HG02884 (cell line): ENCODE results near the gene MCHR2.

Source experiments
- ATAC-seq: cut with Tn5 transposase; IDR thresholded peaks from one replicate; pipeline ENCODE4 v1.9.1; 2021; ENCODE audit warnings: mild to moderate bottlenecking, moderate library complexity; ENCODE audit not compliant: unreplicated experiment

The MCHR2 gene

DNA sequence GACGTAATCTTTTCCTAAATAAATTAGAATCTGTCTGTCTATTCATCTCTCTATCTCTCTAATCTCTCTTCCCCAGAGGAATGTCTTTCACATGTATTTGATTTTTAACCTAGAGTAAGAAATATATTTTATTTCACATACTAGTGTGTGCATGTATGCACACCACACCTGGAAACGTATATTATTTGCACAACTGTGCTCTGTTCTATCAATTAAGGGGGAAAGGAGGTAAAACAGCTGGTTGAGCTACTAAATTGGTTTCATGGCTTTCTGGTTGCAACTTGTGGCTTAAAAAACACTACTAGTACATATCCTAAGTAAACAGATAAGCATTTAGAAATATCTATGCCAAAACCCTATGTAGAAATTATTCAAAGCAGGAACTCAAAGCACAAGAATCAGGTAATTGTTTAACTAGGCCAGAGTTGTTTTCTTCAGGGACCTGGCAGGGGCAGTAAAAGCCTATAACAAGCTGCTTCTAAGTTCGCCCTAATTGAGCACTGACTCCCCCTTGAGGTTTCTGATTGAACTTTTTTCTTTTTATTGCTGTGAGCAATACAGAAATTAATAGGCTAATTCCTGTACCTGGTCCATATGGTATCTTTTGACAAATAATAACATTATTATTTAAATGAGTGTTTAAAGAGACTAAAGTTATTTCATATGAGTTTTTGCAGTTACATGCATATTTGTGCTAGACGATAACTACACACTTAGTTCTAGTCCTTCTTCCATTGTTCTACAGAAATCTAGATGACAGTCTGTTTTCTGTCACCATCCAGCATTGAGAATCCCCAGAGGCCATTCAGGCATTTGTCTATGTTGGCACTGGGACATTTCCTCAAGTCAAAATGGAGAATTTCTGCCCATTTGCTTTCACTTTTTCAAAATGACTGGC lies 88.6 kb downstream of the MCHR2 start:
- ATAC-seq: peak; percentile 88

DNA sequence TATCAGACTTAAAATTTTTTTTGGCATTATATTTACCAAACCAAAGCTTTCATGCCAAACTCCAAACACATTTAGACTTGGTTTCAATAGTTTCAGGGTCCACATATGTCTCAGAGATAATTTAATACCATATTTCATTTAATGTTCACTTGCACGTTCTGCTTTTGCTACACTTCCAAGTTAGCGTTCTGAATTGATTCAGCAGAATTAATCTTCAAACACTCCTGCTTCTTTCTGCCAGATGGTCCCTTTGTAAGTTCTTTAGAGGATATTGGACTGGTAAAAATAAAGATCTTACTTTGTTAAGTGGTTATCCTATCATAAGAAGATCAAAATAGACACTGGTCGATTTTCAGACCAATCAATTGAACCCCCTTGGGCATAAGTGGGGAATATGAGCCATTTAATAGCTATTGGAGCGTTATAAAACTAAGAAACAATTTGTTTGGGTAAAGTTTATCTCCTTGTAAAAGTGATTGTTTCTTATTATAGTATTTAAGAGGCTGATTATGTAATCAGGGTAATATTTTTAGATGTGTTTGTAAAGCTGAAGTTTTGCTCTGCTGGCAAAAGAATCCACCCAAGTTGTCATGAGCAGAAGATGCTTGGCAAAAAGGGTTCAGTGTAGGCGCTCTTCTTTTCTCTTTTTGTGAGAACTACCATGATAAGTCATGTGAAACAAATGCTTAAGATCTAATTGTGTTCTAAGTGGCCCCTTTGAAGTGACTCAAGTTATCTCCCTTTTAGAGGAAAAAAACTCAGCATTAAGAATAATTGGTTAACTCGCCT lies 92.2 kb downstream of the MCHR2 start:
- ATAC-seq: no peak

DNA sequence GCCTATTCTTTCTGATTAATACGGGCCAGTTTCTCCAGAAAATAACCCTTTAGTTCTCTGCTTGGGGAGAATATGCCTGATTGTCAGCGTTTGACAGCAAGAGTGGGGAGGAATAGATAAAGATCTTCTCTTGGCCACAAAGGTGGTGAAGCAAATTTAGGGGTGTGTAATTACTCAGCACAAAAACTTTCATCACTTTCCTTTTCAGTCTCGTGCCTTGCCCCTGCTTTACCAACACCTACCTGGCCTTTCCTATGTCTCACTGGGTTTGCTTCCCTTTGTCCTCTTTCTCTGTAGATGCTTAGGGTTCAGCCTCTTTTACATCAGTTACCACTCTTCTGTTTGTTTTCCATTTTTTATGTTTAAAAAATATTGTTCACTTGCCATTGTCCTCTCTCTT lies 99.2 kb downstream of the MCHR2 start:
- ATAC-seq: peak; percentile 59

DNA sequence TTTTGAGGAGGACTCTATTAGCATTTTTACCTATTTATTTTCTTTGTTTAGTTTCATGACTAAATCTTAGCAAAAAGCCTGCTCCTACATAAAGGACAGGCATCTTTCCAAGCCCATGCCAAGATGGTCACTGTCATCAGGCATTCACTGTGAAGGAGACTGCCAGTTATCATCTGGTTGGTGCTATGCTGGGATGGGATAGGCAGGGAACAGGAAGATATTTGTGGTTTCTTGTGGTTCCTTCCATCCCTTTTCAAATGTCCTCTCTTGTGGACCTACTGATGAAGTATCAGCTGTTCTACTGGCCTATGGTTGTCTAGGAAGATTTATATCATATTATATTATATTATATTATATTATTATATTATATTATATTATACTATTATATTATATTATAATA lies 107.0 kb downstream of the MCHR2 start:
- no peak for ATAC-seq

DNA sequence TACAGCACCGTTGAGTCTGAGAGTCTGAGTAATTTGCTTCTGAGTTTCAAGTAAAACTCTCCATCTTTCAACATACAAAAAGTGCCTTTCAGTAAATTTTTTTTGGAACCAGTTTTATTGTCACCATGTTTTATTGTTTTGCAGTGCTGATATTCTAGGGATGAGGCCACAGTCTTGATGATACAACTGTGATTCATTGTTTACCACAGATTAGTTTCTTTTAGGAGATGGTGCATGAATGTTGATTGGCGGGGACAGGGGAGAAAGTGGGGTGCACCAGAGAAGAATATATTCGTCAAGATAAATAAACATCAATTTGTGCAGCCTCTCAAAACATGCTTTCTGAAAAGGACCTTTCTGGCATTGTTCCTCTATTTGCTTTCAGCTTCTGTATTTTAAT lies 109.0 kb downstream of the MCHR2 start:
- ATAC-seq: no peak

DNA sequence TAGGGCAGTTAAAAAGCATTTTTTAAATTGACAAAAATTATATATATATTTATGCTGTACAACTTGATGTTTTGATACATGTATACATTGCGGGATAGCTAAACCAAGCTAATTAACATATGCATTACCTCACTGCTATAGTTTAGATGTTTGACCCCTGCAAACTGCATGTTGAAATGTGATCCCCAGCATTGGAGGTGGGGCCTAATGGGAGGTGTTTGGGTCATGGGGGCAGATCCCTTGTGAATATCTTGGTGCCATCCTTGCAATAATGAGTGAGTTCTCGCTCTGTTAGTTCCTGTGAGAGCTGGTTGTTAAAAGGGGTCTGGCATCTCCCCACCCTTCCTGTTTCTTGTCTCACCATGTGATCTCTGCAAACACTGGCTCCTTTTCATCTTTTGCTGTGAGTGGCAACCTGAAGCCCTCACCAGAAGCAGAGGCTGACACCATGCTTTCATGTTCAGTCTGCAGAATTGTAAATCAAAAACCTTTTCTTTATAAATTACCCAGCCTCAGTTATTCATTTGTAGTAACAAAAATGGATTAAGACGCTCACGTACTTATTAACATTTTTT lies 111.8 kb downstream of the MCHR2 start:
- ATAC-seq: no peak

DNA sequence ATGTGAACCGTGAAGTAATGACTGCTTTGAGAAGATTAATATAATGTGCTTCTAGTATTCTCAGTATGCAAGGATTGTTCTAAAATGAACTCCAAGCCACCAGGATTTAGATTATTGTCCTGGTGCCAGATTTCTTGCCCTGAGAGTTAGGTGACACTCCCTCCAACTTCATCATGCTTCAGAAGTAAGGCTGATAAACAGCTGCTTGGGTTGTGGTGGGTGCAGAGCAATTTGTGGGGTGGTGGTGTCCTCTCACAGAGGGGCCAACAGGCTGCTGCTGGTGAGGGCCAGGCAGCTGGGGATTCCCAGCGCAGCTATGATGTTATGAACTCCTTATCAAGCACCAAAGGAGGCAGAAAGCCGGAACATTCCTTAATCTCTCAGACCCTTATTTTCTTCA lies 114.6 kb downstream of the MCHR2 start:
- no peak for ATAC-seq

DNA sequence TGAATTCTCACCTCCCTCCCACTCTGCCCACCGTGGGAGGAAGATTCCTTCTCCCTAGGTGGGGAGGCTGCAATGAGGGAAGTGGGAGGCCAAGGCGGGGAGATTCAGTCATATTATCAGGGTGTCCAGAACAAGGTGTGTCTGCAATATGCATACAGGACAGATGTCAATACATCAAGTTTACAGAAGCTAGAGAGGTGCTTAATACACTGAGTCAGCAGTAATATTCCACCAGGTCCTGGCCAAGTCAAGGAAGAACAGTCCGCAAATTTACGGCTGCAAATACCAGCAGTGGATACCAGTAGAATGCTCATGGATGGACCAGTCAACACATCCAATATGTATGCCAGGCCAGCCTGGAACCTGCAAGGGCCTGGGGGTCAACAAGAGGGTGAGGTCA lies 119.0 kb downstream of the MCHR2 start:
- ATAC-seq: no peak

DNA sequence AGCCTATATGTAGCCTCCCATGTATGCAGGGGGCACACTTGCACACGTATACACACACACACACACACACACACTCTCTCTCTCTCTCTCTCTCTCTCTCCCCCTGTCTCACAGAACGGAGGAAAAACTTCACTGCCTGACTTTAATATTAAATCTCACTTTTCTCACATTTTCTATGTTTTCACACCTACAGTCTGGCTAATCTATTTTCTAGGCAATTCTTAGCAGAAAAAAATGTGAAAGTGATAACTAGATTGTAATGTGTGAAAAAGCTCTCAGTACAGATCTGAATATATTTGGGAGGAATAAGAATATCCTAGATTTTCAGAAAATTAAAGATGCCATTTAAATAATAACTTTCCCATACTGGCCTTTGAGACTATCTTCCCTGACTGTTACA lies 120.9 kb downstream of the MCHR2 start:
- ATAC-seq: no peak

DNA sequence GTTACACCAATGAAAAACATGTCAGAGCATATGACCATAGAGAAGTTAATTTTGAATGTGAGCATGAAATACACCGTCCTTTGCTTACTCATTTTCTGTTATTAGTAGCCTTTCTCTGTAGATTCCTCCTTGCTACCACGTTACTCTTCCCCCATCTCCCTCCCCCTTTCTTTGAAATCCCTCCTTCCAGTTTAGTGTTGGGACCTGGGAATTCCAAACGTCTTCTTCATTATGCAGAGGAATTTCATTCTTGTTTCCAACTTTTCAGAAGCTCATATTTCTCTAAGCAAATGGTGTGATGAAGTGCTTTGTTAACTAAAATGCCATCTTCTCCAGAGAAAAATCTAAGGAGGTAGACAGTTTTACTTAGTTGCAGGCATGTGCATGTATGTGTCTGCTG lies 122.4 kb downstream of the MCHR2 start:
- no peak for ATAC-seq
